T-helper 2 cell treated with Interferon-gamma antibody and Interleukin-4, amounts not matched to agents 100 ng/mL and 5 ng/mL, for 36 hours (primary cell): Measurements from ENCODE around the gene ZBTB7B. TPM values are rescaled to one million over a fixed set of nuclear protein-coding genes. Genes with fewer than 3 reads are reported as not detected.
"Not testable (repeated sequence)": the region's sequence is repeated elsewhere in the genome, so short reads cannot be mapped to it uniquely, and the experiment has no call there.

Source experiments
- intact Hi-C: fragments of 100-400 bp; cut with micrococcal nuclease; formaldehyde crosslinking; loops from one replicate; pipeline ENCODE4 v1.15.1; 2023
- total RNA-seq: library from RNA; stranded (reverse); gene quantifications from 2 replicates; pipeline ENCODE4 v1.2.3, GENCODE V29; 2022

ZBTB7B gene
- total RNA-seq, 1 donor from 2014 or later = 129 TPM

- intact Hi-C loops = loop anchor here (1.0 to 2.0 kb wide), 5 partner anchors 10 to 48 kb away; partner anchors contain the start of genes CKS1B and PMVK
Measured at GRCh38 chr1:154983776-154984466, 18.7 kb upstream of the ZBTB7B start.

GRCh38 chr1:154986736-154987135, 15.9 kb upstream of the ZBTB7B start:
- intact Hi-C loops = not testable (repeated sequence)

GRCh38 chr1:154987326-154987725, 15.3 kb upstream of the ZBTB7B start:
- intact Hi-C loops = no loop called here

- intact Hi-C loops = no loop called here
Measured at GRCh38 chr1:154988058-154988954, 14.3 kb upstream of the ZBTB7B start.

GRCh38 chr1:154989195-154989860, 13.3 kb upstream of the ZBTB7B start:
- intact Hi-C loops = no loop called here

- intact Hi-C loops = no loop called here
Measured at GRCh38 chr1:154990276-154990675, 12.3 kb upstream of the ZBTB7B start.

GRCh38 chr1:154992721-154993571, 9.7 kb upstream of the ZBTB7B start:
- intact Hi-C loops = no loop called here

- intact Hi-C loops = no loop called here
Measured at GRCh38 chr1:154993572-154994268, 8.9 kb upstream of the ZBTB7B start, which contains the start of gene LENEP. Gene LENEP, plus strand, starts transcription at chr1:154993586. Its CDS starts 22 bp downstream, at chr1:154993608.

GRCh38 chr1:154994269-154994587, 8.4 kb upstream of the ZBTB7B start:
- intact Hi-C loops = no loop called here

- intact Hi-C loops = no loop called here
Measured at GRCh38 chr1:154994591-154994990, 8.0 kb upstream of the ZBTB7B start.

GRCh38 chr1:154995301-154995983, 7.2 kb upstream of the ZBTB7B start:
- intact Hi-C loops = not testable (repeated sequence)

- intact Hi-C loops = no loop called here
Measured at GRCh38 chr1:154996966-154997701, 5.5 kb upstream of the ZBTB7B start.

- intact Hi-C loops = loop anchor here (2.0 kb wide), 1 partner anchor 53 kb away; the partner anchor contains the start of gene ADAM15
Measured at GRCh38 chr1:154998201-154998780, 4.3 kb upstream of the ZBTB7B start.

GRCh38 chr1:154998818-154999570, 3.6 kb upstream of the ZBTB7B start:
- intact Hi-C loops = loop anchor here (1.0 to 2.0 kb wide), 2 partner anchors 18 to 52 kb away; partner anchors contain the start of gene ADAM15

- intact Hi-C loops = loop anchor here (1.0 to 5.0 kb wide), 3 partner anchors 18 to 1503 kb away; partner anchors contain the start of genes ADAM15 and MEF2D
Measured at GRCh38 chr1:154999571-155000410, 2.8 kb upstream of the ZBTB7B start.

GRCh38 chr1:155000411-155000725, 2.2 kb upstream of the ZBTB7B start:
- intact Hi-C loops = loop anchor here (5.0 kb wide), 1 partner anchor 1502 kb away; the partner anchor contains the start of gene MEF2D
